GM12801 (cell line): Measurements from ENCODE around the gene MAGEF1.

ENCODE experiments used
- CTCF ChIP-seq: IDR thresholded peaks from one replicate; pipeline ENCODE4 v1.5.1; 2011; ENCODE audit warnings: control low read depth; ENCODE audit not compliant: insufficient read length; ENCODE audit errors: extremely low read depth

MAGEF1 gene

GRCh38 chr3:184734903-184735701 lies 23.2 kb upstream of the MAGEF1 start:
- TF ChIP-seq CTCF: no peak

GRCh38 chr3:184733971-184734608 lies 22.2 kb upstream of the MAGEF1 start:
- TF ChIP-seq CTCF: no peak

GRCh38 chr3:184733181-184733580 lies 21.3 kb upstream of the MAGEF1 start:
- TF ChIP-seq CTCF: no peak

GRCh38 chr3:184731786-184732537 lies 20.1 kb upstream of the MAGEF1 start:
- TF ChIP-seq CTCF: no peak

- TF ChIP-seq CTCF: no peak
These were observed 19.1 kb upstream of the MAGEF1 start for GRCh38 chr3:184730924-184731323.

- TF ChIP-seq CTCF: no peak
These were observed 16.2 kb upstream of the MAGEF1 start for GRCh38 chr3:184728010-184728527.

GRCh38 chr3:184727357-184728009 lies 15.6 kb upstream of the MAGEF1 start:
- no peak for TF ChIP-seq CTCF
